Smooth muscle cell (in vitro differentiated cells): ENCODE measurements around the gene GPC5. TPM values are rescaled to one million over a fixed set of nuclear protein-coding genes. Genes with fewer than 3 reads are reported as not detected.

ENCODE experiments used
- DNase-seq: peaks from one replicate; lab custom pipeline; 2025; ENCODE audit not compliant: unreplicated experiment; lab: John Stamatoyannopoulos, UW
- H2AFZ ChIP-seq: fragments of 200-600 bp; sonication (generic); 2 replicates; pipeline ENCODE4 v1.6.0; 2016; ENCODE audit warnings: antibody characterized with exemption, low read depth, mild to moderate bottlenecking
- H3F3A ChIP-seq: fragments of 200-600 bp; sonication (generic); 2 replicates; pipeline ENCODE4 v1.6.0; 2017; ENCODE audit warnings: antibody characterized with exemption, low read depth
- H3K27ac ChIP-seq: fragments of 200-600 bp; sonication (generic); 2 replicates; pipeline ENCODE4 v1.5.1; 2016; ENCODE audit warnings: low read depth, mild to moderate bottlenecking
- H3K27me3 ChIP-seq: fragments of 200-600 bp; sonication (generic); 2 replicates; pipeline ENCODE4 v1.6.1; 2016; ENCODE audit warnings: low read depth, mild to moderate bottlenecking
- H3K36me3 ChIP-seq: fragments of 200-600 bp; sonication (generic); 2 replicates; pipeline ENCODE4 v1.5.1; 2016; ENCODE audit warnings: low read depth
- H3K4me1 ChIP-seq: fragments of 200-600 bp; sonication (generic); 2 replicates; pipeline ENCODE4 v1.5.1; 2016; ENCODE audit warnings: low read depth
- H3K4me2 ChIP-seq: fragments of 200-600 bp; sonication (generic); 2 replicates; pipeline ENCODE4 v1.6.0; 2016; ENCODE audit warnings: mild to moderate bottlenecking
- H3K4me3 ChIP-seq: fragments of 200-600 bp; sonication (generic); 2 replicates; pipeline ENCODE4 v1.5.1; 2016; ENCODE audit warnings: mild to moderate bottlenecking
- H3K79me2 ChIP-seq: fragments of 200-600 bp; sonication (generic); 2 replicates; pipeline ENCODE4 v1.6.0; 2016; ENCODE audit warnings: low read depth, mild to moderate bottlenecking
- H3K9ac ChIP-seq: fragments of 200-600 bp; sonication (generic); 2 replicates; pipeline ENCODE4 v1.6.0; 2016; ENCODE audit warnings: low read depth
- H3K9me3 ChIP-seq: fragments of 200-600 bp; sonication (generic); replicated peaks from 2 replicates; pipeline ENCODE4 v1.5.1; 2016; ENCODE audit warnings: low read depth
- H4K20me1 ChIP-seq: fragments of 200-600 bp; sonication (generic); 2 replicates; pipeline ENCODE4 v1.6.0; 2016; ENCODE audit warnings: low read depth
- WGBS: methylation state at CpG from one replicate; pipeline ENCODE4 v1.1.7; 2016; ENCODE audit warnings: low lambda C conversion rate; 5-methylcytosine and 5-hydroxymethylcytosine counted together
- polyA plus RNA-seq: library from polyadenylated mRNA; unstranded; fragments of >200 nt; fragmentation: Nextera tagmentation; extraction: Ambion mirVana; gene quantifications from 2 replicates; pipeline ENCODE4 v1.2.1, GENCODE V29; 2016
- total RNA-seq: library from RNA; depleted of rRNA; stranded (reverse); fragments of >200 nt; gene quantifications from 2 replicates; pipeline ENCODE4 v1.2.3, GENCODE V29; 2014
- TF ChIP-seq, protein P1 (sequence below): fragments of 200-600 bp; sonication (generic); IDR thresholded peaks from 2 replicates; pipeline ENCODE4 v1.5.1; 2017; ENCODE audit warnings: borderline replicate concordance, mild to moderate bottlenecking, antibody characterized with exemption; ENCODE audit not compliant: insufficient read depth, poor library complexity, severe bottlenecking

Gene GPC5
- total and polyA plus RNA-seq, 2 experiments from 2014 or later: 0.99 to 1.0 TPM

DNA sequence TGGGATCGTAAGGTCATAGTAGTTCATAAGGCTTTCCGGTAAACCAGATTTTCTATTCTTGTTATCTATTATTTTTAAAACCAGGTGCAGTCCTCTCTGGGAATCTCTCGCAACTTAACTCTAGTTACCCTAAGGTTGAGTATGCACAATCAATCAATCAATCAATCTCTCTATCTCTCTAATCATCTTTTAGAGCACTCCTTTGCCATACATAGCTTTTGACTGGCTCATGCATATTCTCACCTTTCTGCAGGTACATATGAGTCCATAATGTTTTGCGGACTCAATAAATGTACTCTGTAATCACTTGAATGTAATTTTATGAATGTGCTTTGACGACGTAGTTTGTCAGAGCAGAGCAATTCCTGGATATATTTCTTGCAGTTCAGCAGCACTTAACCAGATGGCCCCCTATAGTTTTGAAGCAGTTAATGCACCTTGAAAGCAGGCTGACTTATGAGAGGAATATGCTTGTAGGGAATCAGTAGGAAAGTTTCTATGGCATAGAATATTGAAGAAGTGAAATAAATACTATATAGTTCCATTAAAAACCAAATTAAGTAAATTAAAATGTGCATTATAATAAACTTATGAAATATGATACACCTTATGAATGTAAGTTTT, 524.7 kb downstream of the GPC5 start:
- no peak for DNase-seq

DNA sequence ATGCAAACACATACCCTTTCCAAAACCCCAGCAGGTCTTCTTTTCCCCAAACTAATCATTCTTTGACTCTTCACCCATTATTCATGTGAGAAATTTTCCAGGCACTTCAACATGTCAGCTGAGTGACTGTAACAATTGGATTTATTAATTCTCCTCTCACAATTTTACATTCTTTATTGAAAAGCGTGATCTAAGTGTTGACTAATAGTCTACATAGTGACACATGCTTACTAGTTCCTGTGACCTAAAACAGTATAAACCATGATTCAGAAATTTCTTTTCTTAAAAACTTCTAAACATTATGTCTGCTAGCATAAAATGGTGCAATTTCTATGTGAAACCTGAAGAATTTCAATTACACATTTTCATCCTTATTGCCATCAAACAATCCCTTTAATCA, 532.3 kb downstream of the GPC5 start:
- no peaks in the 10 kb centered on the region for H3K9me3 ChIP-seq
- H4K20me1 ChIP-seq: no peaks in the 10 kb centered on the region
- 86% methylated on average over 1 of the region's 1 CpG for WGBS
- H3K27me3 ChIP-seq: peaks cover 3% of the 10 kb centered on the region
- no peak overlapping the region for H3K9ac ChIP-seq
- H3K4me2 ChIP-seq: no peak overlapping the region
- no peaks in the 10 kb centered on the region for H3K36me3 ChIP-seq
- no peak overlapping the region for H3K27ac ChIP-seq
- no peaks in the 10 kb centered on the region for H3K79me2 ChIP-seq
- no peaks in the 10 kb centered on the region for H3F3A ChIP-seq
- no peaks in the 10 kb centered on the region for H3K4me1 ChIP-seq
- DNase-seq: no peak
- H3K4me3 ChIP-seq: no peak overlapping the region
- TF ChIP-seq, protein P1, sequence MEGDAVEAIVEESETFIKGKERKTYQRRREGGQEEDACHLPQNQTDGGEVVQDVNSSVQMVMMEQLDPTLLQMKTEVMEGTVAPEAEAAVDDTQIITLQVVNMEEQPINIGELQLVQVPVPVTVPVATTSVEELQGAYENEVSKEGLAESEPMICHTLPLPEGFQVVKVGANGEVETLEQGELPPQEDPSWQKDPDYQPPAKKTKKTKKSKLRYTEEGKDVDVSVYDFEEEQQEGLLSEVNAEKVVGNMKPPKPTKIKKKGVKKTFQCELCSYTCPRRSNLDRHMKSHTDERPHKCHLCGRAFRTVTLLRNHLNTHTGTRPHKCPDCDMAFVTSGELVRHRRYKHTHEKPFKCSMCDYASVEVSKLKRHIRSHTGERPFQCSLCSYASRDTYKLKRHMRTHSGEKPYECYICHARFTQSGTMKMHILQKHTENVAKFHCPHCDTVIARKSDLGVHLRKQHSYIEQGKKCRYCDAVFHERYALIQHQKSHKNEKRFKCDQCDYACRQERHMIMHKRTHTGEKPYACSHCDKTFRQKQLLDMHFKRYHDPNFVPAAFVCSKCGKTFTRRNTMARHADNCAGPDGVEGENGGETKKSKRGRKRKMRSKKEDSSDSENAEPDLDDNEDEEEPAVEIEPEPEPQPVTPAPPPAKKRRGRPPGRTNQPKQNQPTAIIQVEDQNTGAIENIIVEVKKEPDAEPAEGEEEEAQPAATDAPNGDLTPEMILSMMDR: no peak
- no peak overlapping the region for H2AFZ ChIP-seq

More for the DNA sequence above, 524.7 kb downstream of the GPC5 start:
- TF ChIP-seq, protein P1: peak; percentile 25
- Histone ChIP-seq H3K9ac (no peak overlapping the region), H3K36me3 (no peaks in the 10 kb centered on the region), H3F3A (no peaks in the 10 kb centered on the region), H3K4me3 (no peak overlapping the region), H3K4me1 (no peaks in the 10 kb centered on the region), H3K9me3 (no peaks in the 10 kb centered on the region), H3K4me2 (no peak overlapping the region), H4K20me1 (no peaks in the 10 kb centered on the region), H3K79me2 (no peaks in the 10 kb centered on the region), H3K27ac (no peak overlapping the region), H2AFZ (no peak overlapping the region), H3K27me3 (no peaks in the 10 kb centered on the region)
- 82% methylated on average over 6 of the region's 6 CpGs for WGBS

DNA sequence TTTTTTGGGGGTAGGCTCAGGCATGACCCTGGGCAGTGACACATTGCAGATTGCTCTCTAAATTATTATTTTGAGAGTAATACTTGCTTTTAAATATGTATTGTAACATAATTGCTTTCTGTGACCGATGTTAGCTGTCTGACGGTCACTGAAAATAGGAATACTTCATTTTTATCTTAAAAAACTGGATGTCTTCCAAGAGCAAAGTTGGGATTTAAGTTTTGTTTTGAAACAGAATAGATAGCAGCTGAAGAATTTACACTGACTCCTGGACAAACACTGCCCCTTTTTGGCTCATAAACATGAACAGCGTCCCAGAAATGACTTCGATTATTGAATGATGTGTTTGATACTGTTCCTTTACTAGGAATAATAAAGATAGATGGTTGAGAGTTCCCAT, 535.9 kb downstream of the GPC5 start:
- 76% methylated on average over 4 of the region's 4 CpGs for WGBS
- H3K36me3 ChIP-seq: no peaks in the 10 kb centered on the region
- no peak overlapping the region for H3K4me3 ChIP-seq
- H2AFZ ChIP-seq: no peak overlapping the region
- H3K9me3 ChIP-seq: no peaks in the 10 kb centered on the region
- no peak overlapping the region for H3K4me2 ChIP-seq
- no peaks in the 10 kb centered on the region for H3F3A ChIP-seq
- TF ChIP-seq, protein P1: no peak
- H4K20me1 ChIP-seq: no peaks in the 10 kb centered on the region
- H3K9ac ChIP-seq: no peak overlapping the region
- peaks cover 3% of the 10 kb centered on the region for H3K27me3 ChIP-seq
- H3K4me1 ChIP-seq: no peaks in the 10 kb centered on the region
- DNase-seq: no peak
- no peaks in the 10 kb centered on the region for H3K79me2 ChIP-seq
- H3K27ac ChIP-seq: no peak overlapping the region

DNA sequence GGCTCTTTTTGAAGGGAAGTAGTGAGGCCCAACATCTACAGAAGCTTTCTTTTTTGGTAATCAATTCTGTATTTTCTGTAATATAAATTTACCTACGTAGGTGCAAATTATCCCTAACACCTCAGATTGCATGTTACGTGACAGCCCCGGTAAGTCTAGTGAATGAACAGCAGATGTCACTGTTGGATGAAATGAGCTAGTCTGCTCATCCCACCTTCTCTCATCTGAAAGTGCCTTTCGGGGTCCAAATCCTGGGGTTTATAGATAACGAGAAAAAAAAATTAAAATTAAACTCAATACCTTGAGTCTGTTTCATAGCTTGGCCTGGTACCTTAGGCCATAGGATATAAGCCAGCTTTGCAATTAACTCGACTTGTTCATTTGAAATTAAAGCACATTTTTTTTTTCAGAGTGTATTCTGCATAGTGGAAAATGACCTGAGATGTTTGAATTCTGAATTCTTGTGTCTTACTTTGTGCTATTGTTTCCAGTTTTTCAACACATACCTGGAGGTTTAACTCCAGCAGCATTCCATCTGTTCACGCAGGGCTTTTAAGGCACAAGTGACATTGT, 548.2 kb downstream of the GPC5 start:
- Histone ChIP-seq H3K36me3 (no peaks in the 10 kb centered on the region), H3K27ac (no peak overlapping the region), H3F3A (no peaks in the 10 kb centered on the region), H3K9me3 (no peaks in the 10 kb centered on the region), H3K4me1 (no peaks in the 10 kb centered on the region), H3K4me3 (no peak overlapping the region), H3K27me3 (peaks cover 14% of the 10 kb centered on the region), H3K79me2 (no peaks in the 10 kb centered on the region), H4K20me1 (no peaks in the 10 kb centered on the region), H2AFZ (no peak overlapping the region), H3K9ac (no peak overlapping the region), H3K4me2 (no peak overlapping the region)
- DNase-seq: no peak
- 30% methylated on average over 7 of the region's 7 CpGs for WGBS
- TF ChIP-seq, protein P1: peak; percentile 51
